Activated CD4-positive, alpha-beta T cell treated with anti-CD3 and anti-CD28 coated beads, Interleukin-2, Interleukin-4, amounts not matched to agents 100 ng/mL and 50 ng/mL, durations not matched to agents 16 hours and 8 hours (primary cell): ENCODE data around the gene CDCA4.

ENCODE experiments used
- DNase-seq: peaks from one replicate; pipeline ENCODE4 v3.0.0-alpha.2; 2020; ENCODE audit warnings: low spot score

Gene CDCA4

DNA sequence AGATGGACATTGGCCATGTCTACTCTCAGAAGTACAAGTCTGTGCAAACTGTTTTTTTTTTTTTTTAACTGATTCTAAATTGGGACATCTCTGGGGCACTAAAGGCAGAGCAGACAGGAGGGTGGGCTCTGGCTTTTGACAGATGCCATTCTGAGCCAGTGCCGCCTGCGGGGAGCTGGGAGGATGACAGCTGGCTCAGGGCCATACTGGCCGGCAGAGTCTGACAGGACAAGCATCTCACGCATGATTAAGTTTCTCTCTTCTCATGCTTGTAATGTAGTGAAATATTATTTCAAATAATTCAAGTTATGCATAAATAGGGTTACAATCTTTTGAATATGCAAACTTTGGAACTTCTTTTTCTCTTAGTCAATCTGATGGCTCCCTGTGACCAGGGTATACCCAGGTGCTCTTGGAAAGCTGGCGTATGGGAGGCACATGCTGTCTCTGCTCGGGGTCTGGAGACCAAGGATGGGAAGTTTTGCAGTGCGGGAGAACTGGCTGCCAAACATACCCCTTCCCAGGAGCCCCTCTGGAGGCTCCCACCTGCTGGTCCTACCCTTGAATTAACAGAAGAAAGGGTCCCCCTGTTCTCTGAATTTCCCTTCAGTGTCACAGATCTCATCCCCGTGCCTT lies 7.6 kb downstream of the CDCA4 start:
- DNase-seq = no peak

DNA sequence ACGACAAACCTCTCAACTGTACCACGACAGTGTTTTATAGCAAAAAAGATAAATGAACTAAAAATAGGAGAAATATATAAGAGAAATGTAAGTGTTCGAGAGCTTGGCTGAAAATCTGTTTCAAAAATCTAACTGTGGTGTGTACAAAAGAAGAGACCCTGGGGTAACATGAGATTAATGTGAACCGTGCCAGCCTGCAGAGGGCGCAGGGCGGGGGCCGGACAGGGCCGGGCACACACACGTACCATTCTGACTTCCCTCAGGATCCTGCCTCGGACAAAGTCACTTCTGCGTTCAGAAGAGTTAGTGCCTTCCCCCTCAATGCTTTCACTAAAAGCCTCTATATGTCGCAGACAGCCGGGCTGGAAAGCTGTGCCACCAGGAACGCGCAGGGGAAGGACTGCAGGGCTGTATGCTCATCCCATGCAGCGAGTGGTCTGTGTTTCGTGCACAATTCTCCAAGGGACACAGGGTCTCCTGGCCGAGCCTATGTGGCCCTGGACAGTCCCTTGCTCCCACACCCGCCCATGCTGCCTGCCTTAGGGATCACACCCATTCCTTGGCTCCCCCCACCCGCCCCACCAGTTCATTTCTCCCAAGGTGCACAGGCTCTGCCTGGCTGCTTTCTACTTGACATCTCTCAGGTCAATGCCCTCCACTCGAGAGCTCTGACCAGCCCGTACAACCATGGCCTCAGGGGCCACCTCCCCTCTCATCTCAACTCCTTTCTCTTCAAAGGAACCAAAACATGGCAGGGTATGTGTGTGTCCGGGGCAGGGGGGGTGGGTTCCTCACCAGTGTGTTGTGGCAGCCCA lies 8.5 kb downstream of the CDCA4 start:
- no peak for DNase-seq

- no peak for DNase-seq
Observed at GRCh38 chr14:105011312-105011990, 9.4 kb downstream of the CDCA4 start.

DNA sequence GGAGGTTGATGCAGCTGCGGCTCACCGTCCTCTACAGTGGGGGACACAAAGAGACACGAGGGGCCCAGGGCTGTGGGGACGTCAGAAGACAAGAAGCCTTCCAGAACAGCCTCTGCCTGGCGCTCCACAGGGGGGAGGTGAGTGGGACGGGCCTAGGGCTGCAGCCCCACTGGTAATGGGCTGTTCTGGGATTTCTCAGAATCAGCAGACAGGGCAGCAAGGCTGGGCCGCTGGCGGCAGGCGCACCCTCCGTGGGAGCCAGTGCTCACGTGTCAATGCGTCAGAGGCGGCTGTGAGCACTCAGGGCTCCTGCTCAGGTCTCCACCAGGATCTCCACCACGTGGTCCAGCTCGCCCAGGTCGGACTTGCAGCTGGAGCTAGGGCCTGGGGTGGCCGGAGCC lies 10.0 kb downstream of the CDCA4 start:
- no peak for DNase-seq

DNA sequence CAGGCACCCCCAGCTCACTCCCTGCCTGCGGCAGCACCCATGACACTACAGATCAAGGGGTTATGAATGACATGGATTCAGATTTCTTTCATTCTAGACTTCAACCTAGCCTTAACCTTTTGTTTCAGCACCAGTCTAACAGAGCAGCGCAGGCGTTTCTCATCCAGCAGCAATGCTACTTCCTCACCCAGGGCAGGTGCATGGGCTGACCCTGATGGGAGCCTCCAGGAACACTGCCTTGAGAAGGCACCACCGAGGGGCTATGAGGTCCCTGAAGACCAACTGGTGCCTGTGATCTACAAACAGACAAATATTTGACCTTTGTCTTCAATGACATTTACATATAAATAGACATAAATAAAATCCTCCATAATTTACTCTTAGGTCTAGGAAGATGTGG lies 10.8 kb downstream of the CDCA4 start:
- no peak for DNase-seq

GRCh38 chr14:105007593-105008264 lies 13.2 kb downstream of the CDCA4 start:
- DNase-seq = no peak

GRCh38 chr14:105006831-105007592 lies 13.9 kb downstream of the CDCA4 start:
- no peak for DNase-seq

- no peak for DNase-seq
Observed at GRCh38 chr14:105005929-105006830, 14.7 kb downstream of the CDCA4 start.

GRCh38 chr14:105005329-105005928 lies 15.5 kb downstream of the CDCA4 start:
- no peak for DNase-seq

- DNase-seq = no peak
Observed at GRCh38 chr14:104999361-104999760, 21.5 kb downstream of the CDCA4 start.

DNA sequence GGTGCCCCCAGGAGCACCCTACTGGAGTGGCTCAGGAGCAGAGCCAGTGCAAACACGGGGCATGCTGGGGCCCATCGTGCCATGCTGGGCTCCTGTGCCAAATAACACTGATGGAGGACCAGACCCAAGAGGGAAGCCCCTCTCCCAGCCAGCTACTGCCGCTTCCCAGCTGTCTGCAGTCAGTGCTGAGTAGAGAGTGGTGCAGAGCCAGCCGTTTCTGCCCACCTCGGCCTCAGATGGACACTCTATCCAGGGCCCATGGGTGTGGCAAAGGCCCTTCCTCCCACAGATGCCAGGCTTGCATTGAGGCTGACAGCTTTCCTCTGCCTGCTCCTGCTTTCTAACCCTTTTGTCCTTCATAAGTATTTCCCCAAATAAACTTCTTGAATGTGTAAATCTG lies 22.1 kb downstream of the CDCA4 start:
- no peak for DNase-seq

DNA sequence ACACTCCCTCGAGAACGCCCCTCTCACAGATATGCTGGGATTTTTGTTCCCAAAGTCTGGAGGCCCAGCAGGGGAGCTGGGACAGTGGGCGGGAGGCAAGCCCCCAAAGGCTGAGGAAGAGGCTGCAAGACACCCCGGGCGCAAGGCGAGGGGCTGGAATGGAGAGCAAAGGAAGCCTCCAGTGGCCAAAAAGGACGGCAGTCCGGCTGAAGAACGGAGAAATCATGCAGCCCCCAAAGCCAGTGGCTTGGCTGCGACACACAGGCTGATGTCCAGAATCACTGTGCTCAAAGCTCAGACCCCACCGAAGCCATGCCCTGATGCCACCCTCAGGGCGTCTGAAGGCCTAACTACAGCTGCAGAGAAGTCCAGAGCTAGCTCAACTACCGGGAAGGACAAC lies 24.4 kb downstream of the CDCA4 start:
- DNase-seq = no peak

DNA sequence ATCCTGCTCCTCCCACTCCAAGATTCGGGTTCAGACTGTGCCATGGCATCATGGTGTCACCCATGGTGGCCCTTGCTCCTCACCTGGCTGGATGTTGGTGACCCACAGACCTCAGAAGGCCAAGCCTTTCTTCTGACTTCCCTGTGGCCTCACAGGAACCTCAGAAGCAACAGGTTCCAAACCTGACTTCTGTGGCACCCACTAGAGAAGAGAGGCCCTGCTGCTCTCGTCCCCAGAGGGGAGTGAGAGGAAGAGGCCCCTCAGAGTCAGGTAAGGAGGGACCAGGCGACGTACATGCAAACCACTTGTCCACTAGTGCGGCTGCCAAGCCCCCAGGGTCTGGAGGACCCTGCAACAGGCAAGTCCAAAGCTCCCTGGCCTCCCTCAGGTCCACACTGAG lies 24.9 kb downstream of the CDCA4 start:
- no peak for DNase-seq

DNA sequence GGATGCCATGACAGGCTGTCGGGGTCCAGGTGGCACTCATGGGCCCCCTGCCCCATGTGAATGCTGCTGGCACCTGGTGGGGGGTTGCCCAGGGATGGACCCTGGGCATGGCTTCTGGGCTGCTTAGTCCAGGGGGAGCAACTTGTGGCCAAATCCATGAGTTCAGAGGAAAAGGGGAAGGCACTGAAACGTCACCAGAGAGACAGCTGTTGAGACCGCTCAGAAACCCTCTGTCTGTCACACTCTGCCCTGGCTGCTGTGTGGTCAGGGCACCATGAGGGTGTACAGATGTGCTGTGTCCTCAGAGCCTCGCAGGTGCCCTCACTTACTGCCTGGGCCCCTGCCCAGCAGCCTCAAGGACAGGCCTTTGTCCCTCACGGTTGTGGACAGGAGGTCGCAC lies 25.9 kb downstream of the CDCA4 start:
- DNase-seq = no peak

GRCh38 chr14:104993808-104994591 lies 26.9 kb downstream of the CDCA4 start:
- DNase-seq = no peak

- no peak for DNase-seq
Observed at GRCh38 chr14:104993306-104993705, 27.6 kb downstream of the CDCA4 start.

- DNase-seq = no peak
Observed at GRCh38 chr14:104992501-104992900, 28.4 kb downstream of the CDCA4 start.

DNA sequence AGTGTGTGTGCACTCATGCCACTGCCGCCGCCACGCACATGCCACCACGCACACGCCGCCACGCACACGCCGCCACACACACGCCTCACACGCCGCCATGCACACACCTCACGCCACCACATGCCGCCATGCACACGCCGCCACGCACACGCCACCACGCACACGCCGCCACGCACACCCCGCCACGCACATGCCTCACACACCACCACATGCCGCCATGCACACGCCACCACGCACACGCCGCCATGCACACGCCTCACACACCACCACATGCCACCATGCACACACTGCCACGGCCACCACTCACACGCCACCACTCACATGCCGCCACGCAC lies 29.0 kb downstream of the CDCA4 start:
- no peak for DNase-seq

- DNase-seq = no peak
Observed at GRCh38 chr14:104989951-104990303, 31.0 kb downstream of the CDCA4 start.
